GM18511 (cell line): ENCODE results near the gene AGPAT2.
A peak's percentile ranks its signal among the peaks of the same experiment; 100 is the strongest.

Source experiments
- ATAC-seq: cut with Tn5 transposase; IDR thresholded peaks from one replicate; pipeline ENCODE4 v1.9.1; 2021; ENCODE audit warnings: mild to moderate bottlenecking, moderate library complexity; ENCODE audit not compliant: unreplicated experiment

Gene AGPAT2

DNA sequence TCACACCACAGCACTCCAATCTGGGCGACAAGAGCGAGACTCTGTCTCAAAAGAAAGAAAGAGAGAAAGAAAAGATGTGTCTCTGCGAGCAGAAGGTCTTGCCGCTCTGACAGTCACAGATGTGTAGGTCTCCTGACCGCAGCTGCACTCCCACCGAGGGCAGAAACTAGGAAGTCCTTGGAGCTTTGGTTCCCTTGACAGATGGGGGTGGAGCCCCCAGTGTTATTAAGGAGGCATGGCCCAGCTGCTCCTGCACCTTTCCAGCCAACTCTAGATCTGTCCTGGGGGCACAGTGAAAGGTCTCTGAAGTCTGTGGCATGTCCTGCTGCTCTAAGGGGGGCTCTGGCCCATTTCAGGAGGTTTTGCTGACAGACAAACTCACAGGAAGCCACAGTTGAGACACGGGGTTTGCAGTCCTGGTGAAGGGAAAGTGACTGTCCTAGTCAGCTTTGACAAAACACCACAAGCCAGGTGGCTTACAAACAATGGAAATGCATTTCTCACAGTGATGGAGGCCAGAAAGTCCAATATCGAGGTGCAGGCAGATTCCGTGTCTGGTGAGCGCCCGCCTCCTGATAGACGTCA is 16.1 kb upstream of the AGPAT2 start:
- no peak for ATAC-seq

DNA sequence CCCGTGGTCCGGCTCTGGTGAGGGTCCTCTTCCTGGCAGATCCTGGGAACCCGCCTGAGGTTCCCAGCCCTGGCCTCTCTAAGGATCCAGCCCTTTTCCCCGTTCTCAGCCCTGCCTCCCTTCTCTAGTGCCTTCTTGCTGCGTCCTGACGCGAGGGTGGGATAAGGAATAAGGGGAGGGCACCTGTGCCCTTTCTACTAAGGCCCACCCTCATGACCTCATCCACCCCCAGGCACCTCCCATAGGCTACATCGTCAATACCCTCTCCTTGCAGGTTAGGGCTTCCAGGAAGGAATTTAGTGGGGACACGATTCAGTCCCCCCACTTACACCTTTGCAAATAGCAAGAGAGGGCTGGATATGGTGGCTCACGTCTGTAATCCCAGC is 14.4 kb upstream of the AGPAT2 start:
- peak; percentile 15 for ATAC-seq

DNA sequence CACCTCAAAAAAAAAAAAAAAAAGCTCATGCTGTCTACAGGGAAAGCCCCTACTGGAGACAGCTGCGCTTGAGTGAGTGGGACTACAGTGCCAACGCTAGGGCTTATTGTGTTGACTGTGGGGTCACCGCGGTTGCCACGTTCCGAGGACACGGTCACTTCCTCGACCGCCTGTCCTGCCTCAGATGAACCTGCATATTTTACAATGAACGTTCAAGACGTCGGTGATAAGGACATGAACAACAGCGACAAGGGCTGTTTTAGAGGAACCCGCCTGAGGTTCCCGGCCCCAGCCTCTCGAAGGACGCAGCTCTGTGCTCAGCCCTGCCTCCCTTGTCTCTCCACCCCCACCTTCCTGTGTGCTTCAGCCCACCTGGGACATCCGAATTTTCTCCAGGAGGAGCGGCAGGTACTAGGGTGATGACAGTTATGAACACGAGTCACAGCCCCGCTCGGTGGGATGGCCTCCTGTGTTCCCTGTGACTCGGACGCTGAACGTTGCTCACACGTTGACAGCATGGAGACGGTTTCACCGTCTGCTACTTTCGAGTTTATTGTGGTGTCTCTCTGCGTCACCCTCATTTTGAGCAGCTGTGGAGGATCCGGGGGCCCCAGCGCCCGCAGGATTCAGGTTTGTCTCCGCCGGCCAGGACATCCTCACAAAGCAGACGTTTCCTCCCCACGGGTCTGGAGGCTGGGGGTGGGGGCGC is 13.9 kb upstream of the AGPAT2 start:
- peak; percentile 73 for ATAC-seq

DNA sequence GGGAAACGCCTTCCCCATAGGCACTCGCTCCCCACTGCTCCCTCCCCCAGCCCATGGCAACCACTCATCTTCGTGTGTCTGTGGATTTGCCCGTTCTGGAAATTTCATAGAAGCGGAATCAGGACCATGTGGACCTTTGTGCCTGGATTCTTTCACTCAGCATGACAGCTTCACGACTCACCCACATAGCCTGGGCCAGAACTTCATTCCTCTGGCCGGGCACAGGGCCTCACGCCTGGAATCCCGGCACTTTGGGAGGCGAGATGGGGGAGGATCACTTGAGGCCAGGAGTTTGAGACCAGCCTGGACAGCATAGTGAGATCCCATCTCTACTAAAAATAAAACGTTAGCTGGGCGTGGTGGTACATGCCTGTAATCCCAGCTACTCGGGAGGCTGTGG is 13.0 kb upstream of the AGPAT2 start:
- ATAC-seq = no peak

DNA sequence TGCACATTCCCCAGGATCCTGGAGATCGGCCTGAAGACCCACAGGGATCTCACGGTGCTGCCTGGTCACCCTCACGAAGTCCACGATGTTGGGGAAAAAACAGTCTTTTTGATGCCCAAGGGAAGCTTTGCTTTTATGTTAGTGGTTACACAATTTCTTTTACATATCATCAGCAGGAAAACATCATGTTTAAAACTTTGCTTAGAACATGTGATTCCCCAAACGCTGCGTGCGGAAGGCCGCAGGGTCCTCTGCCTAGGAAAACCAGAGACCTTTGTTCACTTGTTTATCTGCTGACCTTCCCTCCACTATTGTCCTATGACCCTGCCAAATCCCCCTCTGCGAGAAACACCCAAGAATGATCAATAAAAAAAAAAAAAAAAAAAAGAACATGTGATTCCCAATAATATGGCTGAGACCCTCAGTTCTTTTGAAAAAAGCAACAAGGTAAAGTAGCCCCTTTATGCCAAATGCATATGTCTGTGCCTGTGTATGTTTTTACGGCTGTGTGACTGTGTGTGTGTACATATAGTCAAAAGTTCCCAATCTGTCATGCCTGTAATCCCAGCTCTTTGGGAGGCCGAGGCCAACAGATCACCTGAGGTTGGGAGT is 11.5 kb upstream of the AGPAT2 start:
- no peak for ATAC-seq

DNA sequence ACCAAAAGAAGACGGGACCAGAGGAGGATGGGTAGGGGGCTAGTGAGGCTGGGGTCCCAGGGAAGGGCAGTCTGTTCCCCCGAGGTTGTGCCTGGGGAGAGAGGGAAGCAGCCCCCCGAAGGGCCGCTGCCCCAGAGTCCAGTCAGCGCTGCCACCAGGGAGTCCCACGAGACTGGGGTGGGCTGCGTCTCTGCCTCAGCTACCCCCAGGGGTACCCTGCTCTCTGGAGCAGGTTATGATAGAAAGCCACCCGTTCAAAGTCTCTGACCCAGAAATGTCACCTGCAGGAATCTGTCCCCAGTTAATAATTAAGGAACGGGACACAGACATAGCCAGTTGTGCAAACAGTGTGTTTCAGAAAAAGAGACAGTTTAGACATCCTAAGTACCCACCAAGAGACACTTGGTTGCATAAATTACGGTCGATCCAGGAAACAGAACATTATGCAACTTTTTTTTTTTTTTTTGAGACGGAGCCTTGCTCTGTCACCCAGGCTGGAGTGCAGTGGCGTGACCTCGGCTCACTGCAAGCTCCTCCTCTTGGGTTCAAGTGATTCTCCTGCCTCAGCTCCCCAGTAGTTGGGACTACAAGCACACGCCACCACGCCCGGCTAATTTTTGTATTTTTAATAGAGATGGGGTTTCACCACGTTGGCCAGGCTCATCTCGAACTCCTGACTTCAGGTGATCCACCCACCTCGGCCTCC is 10.7 kb upstream of the AGPAT2 start:
- ATAC-seq = no peak

DNA sequence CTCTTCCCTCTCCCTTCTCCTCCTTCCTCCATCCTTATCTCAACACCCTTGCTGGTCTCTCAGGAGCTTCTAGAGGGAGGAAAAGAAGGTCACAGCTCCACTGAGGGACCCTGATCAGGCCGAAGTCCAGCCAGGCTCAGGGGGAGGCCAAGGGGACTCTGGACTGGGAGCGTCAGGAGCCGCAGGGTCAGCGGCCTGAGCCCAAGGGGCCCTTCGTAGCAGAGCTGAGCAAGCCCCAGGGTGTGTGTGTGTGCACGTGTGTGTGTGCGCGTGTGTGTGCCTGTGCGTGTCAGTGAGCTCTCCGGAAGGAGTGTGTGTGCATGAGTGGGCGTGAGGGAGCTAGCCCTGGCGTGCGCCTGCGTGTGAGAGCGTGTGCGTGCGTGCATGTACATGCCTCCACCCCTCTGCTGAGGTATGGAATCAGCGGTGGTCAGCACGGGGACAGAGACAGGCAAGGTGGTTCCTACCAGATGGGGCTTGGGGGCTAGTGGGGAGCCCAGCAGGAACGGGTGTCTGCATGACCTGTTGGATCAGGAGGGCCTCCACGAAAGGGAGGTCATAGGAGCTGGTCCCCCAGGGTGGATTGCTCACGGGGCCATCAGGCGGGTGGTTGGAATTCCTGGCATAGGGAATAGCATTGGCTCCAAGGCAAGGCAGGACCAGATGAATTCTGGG is 10.0 kb upstream of the AGPAT2 start:
- no peak for ATAC-seq

DNA sequence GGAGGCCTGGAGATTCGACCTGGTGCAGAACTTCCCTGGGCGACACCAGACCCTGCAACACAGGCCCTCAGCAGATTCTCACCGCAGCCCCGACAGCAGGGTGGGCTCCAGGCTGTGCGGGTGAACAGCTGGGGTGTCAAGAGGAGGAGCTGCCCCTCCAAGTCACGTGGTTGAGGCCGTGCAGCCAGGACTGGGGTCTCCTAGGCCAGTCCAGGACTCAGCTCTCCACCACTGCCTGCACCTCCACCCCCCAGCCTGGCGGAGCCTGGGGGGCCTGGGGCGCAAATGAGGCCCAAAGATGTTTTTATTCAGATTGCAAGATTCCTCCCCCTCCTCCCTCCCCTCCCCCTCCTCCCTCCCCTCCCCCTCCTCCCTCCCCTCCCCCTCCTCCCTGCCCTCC is 9.2 kb upstream of the AGPAT2 start:
- ATAC-seq = no peak

DNA sequence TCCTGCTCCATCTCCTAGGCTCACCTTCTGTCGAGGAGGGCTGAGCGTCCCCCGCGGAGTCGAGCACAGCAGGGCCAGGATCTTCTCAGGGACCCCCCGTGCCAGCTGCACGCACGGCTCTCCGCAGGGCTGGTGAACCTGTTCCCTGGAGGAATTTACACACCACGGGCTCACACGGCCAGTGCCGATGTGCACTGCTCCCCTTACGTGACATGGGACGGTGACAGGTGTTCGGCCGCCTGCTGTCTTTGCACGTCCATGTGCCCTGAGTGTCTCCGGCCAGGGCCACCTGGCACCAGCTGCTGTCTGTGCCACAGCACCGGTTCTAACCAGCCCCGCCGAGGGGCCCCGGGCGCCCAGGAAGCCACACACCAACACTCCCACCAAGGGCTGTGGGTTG is 8.7 kb upstream of the AGPAT2 start:
- ATAC-seq = no peak

DNA sequence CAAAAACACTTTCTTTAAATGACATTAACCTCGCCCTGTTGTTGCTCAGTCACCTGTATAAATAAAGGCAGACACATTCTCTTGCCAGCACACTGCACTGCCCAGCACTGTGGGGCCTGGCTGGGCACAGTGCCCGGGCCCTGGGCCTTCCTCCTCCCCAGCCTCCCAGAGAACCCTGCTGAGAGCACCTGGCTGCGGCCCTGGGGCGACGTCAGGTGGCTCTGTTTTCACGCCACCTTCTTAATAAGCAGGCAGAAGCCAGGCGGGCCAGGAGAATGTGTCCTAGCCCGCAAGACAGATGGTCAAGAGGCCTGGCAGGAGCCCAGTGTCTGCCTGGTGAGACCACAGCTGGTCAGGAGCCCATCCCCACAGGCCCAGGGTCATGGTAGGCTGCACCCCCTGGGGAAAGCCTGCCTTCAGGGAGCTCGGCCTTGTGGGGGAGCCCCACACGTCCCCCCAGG is 8.2 kb upstream of the AGPAT2 start:
- ATAC-seq = no peak

DNA sequence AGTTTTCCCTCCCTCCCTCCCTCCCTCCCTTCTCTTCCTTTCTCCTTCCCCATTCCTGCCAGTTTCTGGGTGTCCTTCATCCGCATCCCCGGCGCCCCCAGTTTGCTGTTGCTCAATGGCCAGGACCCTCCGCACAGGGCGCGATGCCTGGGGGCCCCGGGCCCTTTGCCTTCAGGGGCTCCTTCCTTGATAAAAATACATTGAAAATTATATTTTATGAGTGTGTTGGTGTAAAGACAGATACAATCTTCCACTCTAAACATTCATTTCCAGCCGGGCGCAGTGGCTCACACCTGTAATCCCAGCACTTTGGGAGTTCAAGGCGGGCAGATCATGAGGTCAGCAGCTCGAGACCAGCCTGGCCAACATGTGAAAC is 7.6 kb upstream of the AGPAT2 start:
- ATAC-seq = no peak

DNA sequence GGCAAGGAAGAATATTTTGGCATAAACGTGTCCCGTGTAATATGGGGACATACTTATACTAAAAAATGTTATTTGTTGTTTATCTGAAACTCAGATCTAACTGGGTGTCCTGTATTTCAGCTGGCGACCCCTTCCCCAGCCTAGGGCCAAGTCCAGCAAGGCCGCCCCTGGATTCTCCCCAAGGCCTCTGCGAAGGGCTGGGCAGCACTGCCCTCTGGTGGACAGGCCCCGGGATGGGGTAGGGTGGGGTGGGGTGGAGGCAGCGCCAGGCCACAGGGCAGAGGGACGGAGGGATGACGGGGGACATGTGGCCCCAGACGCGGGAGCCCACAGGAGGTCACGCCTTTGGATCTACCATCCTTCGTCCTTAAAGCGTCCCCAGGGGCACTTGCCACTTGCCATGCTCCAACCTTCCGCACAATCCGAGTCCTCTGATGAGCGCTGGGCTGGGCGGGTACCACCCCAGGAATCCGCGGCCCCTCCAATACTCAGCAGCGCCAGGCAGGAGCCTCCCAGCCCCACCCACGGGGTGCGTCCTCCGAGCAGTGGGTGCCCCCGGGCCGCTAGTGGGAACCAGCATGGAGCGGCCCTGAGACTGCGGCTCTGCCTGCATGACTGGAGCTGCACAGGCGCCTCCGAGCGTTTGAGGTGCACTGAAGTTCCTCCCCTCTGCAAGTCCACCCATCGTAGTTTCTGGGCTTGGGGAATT is 7.1 kb upstream of the AGPAT2 start:
- ATAC-seq = no peak

DNA sequence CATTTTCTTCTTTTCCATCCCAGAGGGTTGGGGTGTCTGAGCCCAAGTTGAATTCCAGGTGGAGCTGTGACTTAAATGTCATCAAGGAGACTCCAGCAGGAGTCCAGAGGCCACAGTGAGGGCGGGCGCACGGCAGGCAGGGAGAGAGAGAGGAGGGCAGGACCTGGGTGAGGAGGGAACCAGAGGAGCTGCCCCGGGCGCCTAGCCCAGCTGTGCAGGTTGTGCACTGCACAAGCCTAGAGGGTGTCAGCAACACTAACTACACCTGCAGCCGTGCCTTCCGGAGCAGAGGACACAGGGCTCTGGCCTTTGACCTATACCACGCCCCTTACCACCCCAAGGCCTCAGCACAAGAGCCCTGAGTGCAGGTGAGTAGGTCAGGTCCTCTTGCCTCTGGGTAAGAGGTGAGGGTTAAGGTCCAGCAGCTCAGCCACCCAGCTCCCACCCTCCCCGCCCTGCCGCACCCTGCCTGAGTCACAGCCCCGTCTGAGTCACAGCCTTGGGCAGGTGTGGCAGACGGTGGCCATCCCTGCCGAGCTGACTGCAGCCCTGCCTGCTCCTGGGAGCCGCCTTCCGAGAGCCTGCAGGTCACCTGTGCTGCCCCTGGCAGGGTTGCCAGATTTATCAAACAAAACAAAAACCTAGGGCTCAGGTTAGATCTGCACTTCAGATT is 6.4 kb upstream of the AGPAT2 start:
- no peak for ATAC-seq

DNA sequence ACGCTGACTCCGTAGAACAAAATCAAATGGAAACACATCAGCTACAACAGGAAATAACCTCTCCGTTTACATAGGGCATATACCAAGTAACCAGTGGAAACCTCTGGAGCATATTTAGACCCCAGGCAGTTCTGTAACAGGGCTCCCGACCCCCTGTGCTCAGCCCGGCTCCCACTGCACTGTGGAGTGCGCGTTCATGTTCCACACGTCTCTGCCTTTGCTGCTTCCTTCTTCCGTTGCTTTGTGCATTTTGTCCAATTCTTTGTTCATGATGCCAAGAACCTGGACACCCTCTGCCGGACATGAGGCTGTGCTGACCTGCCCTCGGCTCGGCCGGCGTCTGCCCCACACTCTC is 5.9 kb upstream of the AGPAT2 start:
- no peak for ATAC-seq

DNA sequence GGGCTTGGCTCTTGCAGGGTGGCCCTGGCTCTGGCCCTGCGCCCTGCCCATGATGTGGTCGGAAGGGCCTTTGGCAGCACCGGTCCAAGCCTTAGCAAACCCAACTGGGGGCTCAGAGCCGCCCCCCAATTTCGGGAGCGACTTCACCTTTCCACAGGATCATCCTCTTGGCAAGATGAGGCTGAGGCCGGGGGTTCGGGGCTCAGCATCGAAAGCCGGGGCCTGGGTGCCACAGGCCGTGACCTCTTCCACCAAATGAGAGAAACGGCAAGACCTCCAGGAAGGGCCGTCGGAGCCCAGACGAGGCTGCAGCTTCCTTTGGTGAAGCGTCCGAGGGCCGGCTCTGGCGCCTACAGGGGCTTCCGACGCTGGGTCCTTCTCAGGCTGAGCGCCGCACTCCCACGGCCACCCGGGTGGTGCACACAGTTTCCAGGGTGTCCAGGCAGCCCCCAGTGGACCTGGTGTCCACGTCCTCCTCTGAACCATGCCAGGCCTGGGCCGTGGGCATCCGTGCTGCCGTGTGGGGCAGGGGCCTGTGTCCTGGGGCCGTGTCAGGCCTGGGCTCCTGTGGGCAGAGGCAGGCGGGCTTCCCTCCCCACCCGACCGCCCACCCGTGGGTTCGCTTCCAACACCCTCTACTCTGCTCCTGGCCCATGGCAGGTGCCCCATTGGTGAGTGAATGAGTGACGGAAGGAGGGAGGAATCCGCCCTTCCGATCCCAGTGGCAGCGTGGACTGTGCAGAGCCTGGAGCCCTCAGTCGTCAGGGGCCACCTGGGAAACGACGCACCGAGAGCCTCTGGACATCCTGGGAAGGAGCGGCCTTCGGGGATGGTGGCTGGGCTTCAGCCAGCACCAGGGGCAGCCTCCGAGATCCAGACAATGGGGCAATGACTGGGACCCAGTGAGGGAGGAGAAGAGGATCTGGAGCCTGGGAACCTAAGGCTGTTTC is 5.2 kb upstream of the AGPAT2 start:
- ATAC-seq = no peak

DNA sequence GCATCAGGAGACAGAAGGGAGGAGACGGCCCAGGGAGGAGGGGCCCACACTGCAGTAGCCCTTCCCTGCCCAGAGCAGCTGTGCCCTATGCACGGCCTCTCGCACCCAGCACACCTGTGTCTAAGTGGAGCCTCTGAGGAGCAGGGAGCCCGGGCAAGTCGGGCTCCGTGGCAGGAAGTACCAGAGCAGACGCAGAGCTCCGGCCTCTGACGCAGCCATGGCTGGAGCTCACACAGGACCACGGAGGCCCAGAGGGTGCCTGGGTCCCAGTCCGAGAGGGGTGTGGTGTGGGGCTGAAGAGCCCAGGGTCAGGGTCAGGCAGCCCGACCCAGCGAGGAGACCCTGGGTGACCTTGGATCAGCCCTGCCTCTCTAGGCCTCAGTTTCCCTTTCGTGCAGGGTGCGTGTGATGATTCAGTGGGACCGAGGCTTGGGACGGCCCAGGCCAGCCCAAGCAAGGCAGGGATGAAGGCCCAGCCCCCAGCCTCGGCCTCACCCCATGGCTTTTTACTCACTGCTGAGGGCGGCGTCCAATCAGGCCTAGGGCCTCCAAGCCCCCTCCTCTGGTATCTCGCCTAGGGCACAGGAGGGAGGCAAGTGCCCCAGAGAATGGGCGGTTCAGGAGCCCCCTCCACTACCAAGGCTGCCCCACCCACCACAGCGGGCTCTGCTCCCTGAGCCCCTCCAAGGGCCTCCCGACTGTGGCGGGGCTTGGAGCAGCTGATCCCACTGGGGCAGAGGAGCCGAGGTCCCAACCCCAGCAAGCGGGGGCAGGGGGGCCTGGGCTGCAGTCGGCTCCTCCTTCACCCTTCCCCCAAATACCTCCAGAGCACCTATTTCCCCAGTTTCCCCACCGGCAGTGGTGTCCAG is 4.3 kb upstream of the AGPAT2 start:
- ATAC-seq = no peak

DNA sequence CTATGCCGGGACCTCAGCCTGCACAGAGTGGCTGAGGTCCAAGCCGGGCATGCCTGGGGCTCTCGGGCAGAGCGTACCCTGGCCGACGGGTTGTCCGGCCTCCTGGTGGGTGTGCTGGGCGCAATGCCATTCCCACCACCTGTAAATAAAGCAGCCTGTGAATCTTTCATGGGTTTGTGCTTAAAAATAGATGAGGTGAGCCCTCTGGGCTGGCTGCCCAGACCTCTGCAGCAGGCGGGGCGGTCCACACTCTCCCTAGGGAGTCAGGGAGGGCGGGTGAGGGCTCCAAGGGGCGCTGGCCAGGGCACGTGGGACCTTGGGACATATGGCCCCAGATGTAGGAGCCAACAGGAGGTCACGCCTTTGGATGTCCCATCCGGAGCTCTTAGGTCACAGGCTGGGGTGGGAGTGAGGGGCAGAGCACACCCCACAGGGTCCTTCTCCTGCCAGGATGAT is 3.6 kb upstream of the AGPAT2 start:
- ATAC-seq = no peak
